Measurements from ENCODE around the gene TTC29.

Gene TTC29

GRCh38 chr4:146945556-146946374, at the start of gene TTC29:
Gene TTC29, minus strand, starts transcription at chr4:146945864. Its CDS starts 5,969 bp downstream, at chr4:146939895.
- no peak within 1 kb of the TSS for H3K27ac ChIP-seq
- TF ChIP-seq CTCF (IDR thresholded peaks at IDR 0.05) (no peak), ZFX (IDR thresholded peaks at IDR 0.05; ENCODE audit: borderline replicate concordance) (no peak)

GRCh38 chr4:146981651-146982050, 36.0 kb upstream of the TTC29 start:
- TF ChIP-seq CTCF (IDR thresholded peaks at IDR 0.05) (no peak), ZFX (IDR thresholded peaks at IDR 0.05; ENCODE audit: borderline replicate concordance) (no peak)
- H3K27ac ChIP-seq: no peak overlapping the region

GRCh38 chr4:146978641-146979040, 33.0 kb upstream of the TTC29 start:
- TF ChIP-seq ZFX (IDR thresholded peaks at IDR 0.05; ENCODE audit: borderline replicate concordance): no peak
- TF ChIP-seq CTCF (IDR thresholded peaks at IDR 0.05): no peak

GRCh38 chr4:146976145-146976544, 30.5 kb upstream of the TTC29 start:
- no peak for TF ChIP-seq ZFX (IDR thresholded peaks at IDR 0.05; ENCODE audit: borderline replicate concordance)
- TF ChIP-seq CTCF (IDR thresholded peaks at IDR 0.05): no peak

More at GRCh38 chr4:146978641-146979040, 33.0 kb upstream of the TTC29 start:
- H3K27ac ChIP-seq: no peak overlapping the region

GRCh38 chr4:146975527-146975926, 29.9 kb upstream of the TTC29 start:
- TF ChIP-seq CTCF (IDR thresholded peaks at IDR 0.05): no peak
- H3K27ac ChIP-seq: no peak overlapping the region

More at GRCh38 chr4:146976145-146976544, 30.5 kb upstream of the TTC29 start:
- no peak overlapping the region for H3K27ac ChIP-seq

GRCh38 chr4:146975036-146975435, 29.4 kb upstream of the TTC29 start:
- no peak for TF ChIP-seq ZFX (IDR thresholded peaks at IDR 0.05; ENCODE audit: borderline replicate concordance)
- no peak for TF ChIP-seq CTCF (IDR thresholded peaks at IDR 0.05)
- H3K27ac ChIP-seq: no peak overlapping the region

GRCh38 chr4:146972036-146972435, 26.4 kb upstream of the TTC29 start:
- TF ChIP-seq ZFX (IDR thresholded peaks at IDR 0.05; ENCODE audit: borderline replicate concordance) (no peak), CTCF (IDR thresholded peaks at IDR 0.05) (no peak)
- H3K27ac ChIP-seq: no peak overlapping the region
